GM12864 (cell line): ENCODE data around the gene WDR76.

ENCODE experiments used
- DNase-seq: peaks from one replicate; pipeline ENCODE4 v3.0.0-alpha.2; 2011; ENCODE audit warnings: low read depth
- H3K4me3 ChIP-seq: 2 replicates; pipeline ENCODE4 v1.5.1; 2011; ENCODE audit warnings: mild to moderate bottlenecking, low read depth, low read length, control low read depth
- TF ChIP-seq, protein P1 (sequence below): IDR thresholded peaks from 2 replicates; pipeline ENCODE4 v1.5.1; 2011; ENCODE audit warnings: low read depth, mild to moderate bottlenecking, moderate library complexity, low read length, control low read depth, inconsistent platforms; ENCODE audit errors: missing control alignments

Gene WDR76

DNA sequence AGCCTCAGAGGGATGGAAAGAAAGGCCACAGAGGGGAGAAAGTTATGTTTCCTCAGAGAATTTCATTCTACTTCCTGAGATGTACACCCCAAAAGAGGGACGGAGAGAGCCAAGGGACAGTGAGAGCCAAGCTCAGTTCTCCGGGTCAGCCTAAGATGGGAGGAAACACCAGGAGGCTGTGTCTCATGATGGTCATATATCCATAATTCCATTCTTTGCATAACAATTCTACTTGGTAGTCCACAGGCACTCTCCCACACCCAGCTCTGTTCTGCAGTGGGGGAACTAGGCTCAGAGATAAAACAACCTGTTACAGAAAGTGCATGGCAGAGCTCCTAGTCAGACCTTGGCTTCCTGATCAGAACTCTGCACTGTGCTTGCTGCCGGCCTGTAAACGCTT, 54.4 kb downstream of the WDR76 start:
- DNase-seq, result no peak
- TF ChIP-seq, protein P1, sequence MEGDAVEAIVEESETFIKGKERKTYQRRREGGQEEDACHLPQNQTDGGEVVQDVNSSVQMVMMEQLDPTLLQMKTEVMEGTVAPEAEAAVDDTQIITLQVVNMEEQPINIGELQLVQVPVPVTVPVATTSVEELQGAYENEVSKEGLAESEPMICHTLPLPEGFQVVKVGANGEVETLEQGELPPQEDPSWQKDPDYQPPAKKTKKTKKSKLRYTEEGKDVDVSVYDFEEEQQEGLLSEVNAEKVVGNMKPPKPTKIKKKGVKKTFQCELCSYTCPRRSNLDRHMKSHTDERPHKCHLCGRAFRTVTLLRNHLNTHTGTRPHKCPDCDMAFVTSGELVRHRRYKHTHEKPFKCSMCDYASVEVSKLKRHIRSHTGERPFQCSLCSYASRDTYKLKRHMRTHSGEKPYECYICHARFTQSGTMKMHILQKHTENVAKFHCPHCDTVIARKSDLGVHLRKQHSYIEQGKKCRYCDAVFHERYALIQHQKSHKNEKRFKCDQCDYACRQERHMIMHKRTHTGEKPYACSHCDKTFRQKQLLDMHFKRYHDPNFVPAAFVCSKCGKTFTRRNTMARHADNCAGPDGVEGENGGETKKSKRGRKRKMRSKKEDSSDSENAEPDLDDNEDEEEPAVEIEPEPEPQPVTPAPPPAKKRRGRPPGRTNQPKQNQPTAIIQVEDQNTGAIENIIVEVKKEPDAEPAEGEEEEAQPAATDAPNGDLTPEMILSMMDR, result no peak
- H3K4me3 ChIP-seq, result no peak overlapping the region

DNA sequence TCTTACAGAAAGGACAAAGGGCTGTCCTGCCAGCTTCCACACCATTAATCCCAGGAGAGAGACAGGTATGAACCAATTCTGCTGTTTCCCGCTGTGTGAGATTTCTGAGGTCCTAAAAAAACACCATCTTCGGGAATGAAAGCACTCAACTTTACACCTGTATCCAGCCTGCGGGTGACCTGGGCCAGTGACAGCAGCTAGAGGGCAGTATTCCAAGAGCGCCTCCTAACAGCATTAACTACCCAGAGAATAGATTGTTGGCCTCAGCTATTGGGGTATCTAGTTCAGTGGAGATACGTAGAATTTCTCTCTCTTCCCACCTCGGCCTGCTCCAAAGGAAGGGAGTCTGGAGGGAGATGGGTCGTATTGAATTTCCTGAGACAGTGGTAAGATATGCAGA, 55.1 kb downstream of the WDR76 start:
- no peak overlapping the region for H3K4me3 ChIP-seq
- TF ChIP-seq, protein P1, result peak; percentile 45
- DNase-seq, result no peak

DNA sequence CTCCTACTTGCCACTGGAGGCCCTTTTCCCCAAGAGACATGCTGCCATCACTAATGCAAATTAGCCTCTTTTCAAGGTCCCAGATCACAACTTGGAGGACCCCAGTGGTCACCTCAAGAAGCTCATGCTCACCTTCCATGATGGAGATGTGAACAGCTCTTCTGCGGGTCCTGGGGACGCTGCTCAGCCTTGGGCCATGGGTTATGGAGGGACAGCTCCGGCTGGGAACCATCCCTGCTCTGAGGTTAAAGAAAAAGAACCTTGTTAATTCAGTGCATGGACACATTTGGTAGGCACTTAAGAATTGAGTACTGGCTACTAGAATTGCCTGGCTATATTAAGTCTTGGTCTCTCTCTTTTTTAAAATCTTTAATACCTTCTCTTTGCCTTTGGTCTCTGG, 56.8 kb downstream of the WDR76 start:
- DNase-seq, result no peak
- TF ChIP-seq, protein P1, result no peak
- H3K4me3 ChIP-seq, result no peak overlapping the region

DNA sequence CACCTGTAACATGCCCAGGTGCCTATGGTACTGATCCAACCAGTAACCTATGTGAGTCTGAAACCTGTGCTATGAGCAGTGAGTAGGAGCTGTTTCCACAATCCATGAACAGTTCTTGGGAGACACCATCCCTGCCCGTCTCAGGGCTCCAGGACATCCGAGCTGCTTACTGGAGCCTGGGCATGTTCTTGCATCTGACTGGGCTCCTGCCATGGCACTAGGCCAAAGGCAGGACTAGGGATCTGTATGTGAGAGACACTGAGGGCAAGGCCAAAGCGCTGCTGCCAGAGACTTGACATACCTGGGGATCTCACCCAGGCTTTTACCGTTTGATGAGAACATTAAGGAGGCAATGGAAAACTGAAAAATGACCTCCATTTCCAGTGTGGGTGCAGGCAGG, 59.8 kb downstream of the WDR76 start:
- H3K4me3 ChIP-seq, result no peak overlapping the region
- TF ChIP-seq, protein P1, result no peak
- no peak for DNase-seq

DNA sequence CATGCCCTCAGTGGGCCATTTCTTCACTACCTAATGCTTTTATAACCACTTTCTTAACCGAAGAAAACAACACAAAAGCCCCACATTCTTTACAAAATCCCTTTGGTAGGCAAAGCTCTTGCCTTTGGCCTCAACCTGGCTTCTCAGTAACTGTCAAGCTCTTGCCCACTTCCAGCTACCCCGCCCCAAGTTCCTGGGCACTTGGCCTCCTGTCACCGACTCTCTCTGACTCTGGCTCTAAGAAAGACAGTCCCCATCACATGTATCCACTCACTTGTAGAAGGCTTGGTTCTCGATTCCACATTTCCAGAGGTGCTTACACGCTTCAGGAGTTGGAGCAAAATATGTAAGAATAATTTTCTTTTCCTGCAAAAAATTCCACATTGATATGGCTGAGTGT, 61.1 kb downstream of the WDR76 start:
- H3K4me3 ChIP-seq, result no peak overlapping the region
- TF ChIP-seq, protein P1, result no peak

DNA sequence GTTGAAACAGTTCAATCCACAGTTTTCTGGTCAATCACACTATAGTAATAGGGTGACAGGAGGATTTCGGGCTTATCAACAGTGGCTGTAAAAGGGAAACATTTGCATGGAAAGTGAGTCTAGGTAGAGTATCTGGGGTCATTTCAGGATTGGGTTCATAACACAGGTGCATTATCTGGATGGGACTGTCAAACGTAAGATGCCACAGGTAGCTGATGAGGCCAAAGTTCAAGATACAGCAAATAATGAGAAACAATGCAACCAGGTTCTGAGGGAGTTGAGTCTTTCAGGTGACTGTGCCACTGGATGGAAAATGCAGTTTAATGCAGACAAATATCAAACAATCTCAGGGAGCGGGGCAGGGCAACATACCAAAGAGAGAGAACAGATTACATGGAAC, 62.2 kb downstream of the WDR76 start:
- TF ChIP-seq, protein P1, result no peak
- no peak overlapping the region for H3K4me3 ChIP-seq
- no peak for DNase-seq

More for the DNA sequence above, 61.1 kb downstream of the WDR76 start:
- no peak for DNase-seq

DNA sequence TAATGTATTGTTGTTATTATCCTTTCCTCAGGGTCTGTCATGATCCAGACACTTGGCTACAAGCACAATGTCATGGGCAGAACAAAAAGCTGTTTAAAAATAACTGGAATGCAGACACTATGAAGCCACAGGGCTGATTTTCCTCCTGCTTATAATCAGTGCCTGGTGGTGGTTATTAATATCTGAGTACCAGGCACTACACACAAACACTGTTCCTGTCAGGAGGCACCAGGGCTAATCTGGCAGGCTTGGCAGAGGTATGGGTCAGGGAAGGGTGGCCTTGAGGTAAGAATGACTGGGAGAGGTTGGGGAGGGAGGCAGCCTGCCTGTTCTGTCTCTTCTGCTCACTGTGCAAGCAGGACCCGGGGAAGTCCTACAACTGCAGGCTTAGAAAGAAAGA, 67.2 kb downstream of the WDR76 start:
- TF ChIP-seq, protein P1, result no peak
- DNase-seq, result no peak
- no peak overlapping the region for H3K4me3 ChIP-seq
